Mesothelial cell of epicardium (in vitro differentiated cells): ENCODE data around the gene CXCR5. TPM values are rescaled to one million over a fixed set of nuclear protein-coding genes. Genes with fewer than 3 reads are reported as not detected.

Source experiments
- DNase-seq, 2 experiments: peaks; one replicate each; pipeline ENCODE4 v3.0.0; 2021; ENCODE audit warnings: low spot score in 2 of 2; ENCODE audit not compliant: unreplicated experiment in 2 of 2
- H3K27ac Mint-ChIP-seq: 2 replicates; pipeline ENCODE4 v1.8.0; 2021; ENCODE audit warnings: mixed read lengths
- H3K27me3 Mint-ChIP-seq: 2 replicates; pipeline ENCODE4 v1.8.0; 2021; ENCODE audit warnings: low read depth, mixed read lengths
- H3K36me3 Mint-ChIP-seq: 2 replicates; pipeline ENCODE4 v1.8.0; 2021; ENCODE audit warnings: mixed read lengths
- H3K4me1 Mint-ChIP-seq: 2 replicates; pipeline ENCODE4 v1.8.0; 2021; ENCODE audit warnings: mixed read lengths
- H3K4me3 Mint-ChIP-seq: 2 replicates; pipeline ENCODE4 v1.8.0; 2021; ENCODE audit warnings: mild to moderate bottlenecking, moderate library complexity, mixed read lengths
- H3K9me3 Mint-ChIP-seq: 2 replicates; pipeline ENCODE4 v1.8.0; 2021; ENCODE audit warnings: mixed read lengths
- CTCF ChIP-seq: fragments of 200-600 bp; sonication (generic); IDR thresholded peaks from one replicate; pipeline ENCODE4 v1.5.0; 2021; ENCODE audit warnings: antibody characterized with exemption; ENCODE audit not compliant: unreplicated experiment
- total RNA-seq: library from RNA; stranded (reverse); gene quantifications from 3 replicates; pipeline ENCODE4 v1.2.1, GENCODE V29; 2021

Gene CXCR5
- total RNA-seq, 1 donor from 2014 or later, result not detected

GRCh38 chr11:118892514-118892913 lies 8.8 kb downstream of the CXCR5 start:
- H3K27me3 Mint-ChIP-seq, result no peaks in the 10 kb centered on the region
- TF ChIP-seq CTCF, result no peak
- H3K27ac Mint-ChIP-seq, result no peak overlapping the region
- no peak overlapping the region for H3K4me3 Mint-ChIP-seq
- H3K9me3 Mint-ChIP-seq, result no peaks in the 10 kb centered on the region
- peaks cover 7% of the 10 kb centered on the region for H3K4me1 Mint-ChIP-seq
- no peak for DNase-seq
- H3K36me3 Mint-ChIP-seq, result peaks cover 3% of the 10 kb centered on the region

GRCh38 chr11:118892964-118893363 lies 9.3 kb downstream of the CXCR5 start:
- no peak for TF ChIP-seq CTCF
- no peak for DNase-seq
- Mint-ChIP-seq H3K9me3 (no peaks in the 10 kb centered on the region), H3K36me3 (peaks cover 3% of the 10 kb centered on the region), H3K27ac (no peak overlapping the region), H3K4me1 (peaks cover 3% of the 10 kb centered on the region), H3K27me3 (no peaks in the 10 kb centered on the region), H3K4me3 (no peak overlapping the region)

GRCh38 chr11:118893662-118894061 lies 10.0 kb downstream of the CXCR5 start:
- DNase-seq, result no peak
- no peak overlapping the region for H3K4me3 Mint-ChIP-seq
- peaks cover 3% of the 10 kb centered on the region for H3K4me1 Mint-ChIP-seq
- no peaks in the 10 kb centered on the region for H3K9me3 Mint-ChIP-seq
- H3K36me3 Mint-ChIP-seq, result peaks cover 6% of the 10 kb centered on the region
- TF ChIP-seq CTCF, result no peak
- H3K27me3 Mint-ChIP-seq, result no peaks in the 10 kb centered on the region
- H3K27ac Mint-ChIP-seq, result no peak overlapping the region

- no peaks in the 10 kb centered on the region for H3K9me3 Mint-ChIP-seq
- H3K36me3 Mint-ChIP-seq, result peaks cover 8% of the 10 kb centered on the region
- H3K27ac Mint-ChIP-seq, result no peak overlapping the region
- no peaks in the 10 kb centered on the region for H3K27me3 Mint-ChIP-seq
- H3K4me3 Mint-ChIP-seq, result no peak overlapping the region
- no peak for TF ChIP-seq CTCF
- H3K4me1 Mint-ChIP-seq, result peaks cover 3% of the 10 kb centered on the region
- no peak for DNase-seq
Measured at GRCh38 chr11:118894192-118894591, 10.5 kb downstream of the CXCR5 start.

GRCh38 chr11:118895093-118896039 lies 11.7 kb downstream of the CXCR5 start:
- peak overlapping the region; percentile 31 for H3K27ac Mint-ChIP-seq
- H3K36me3 Mint-ChIP-seq, result peaks cover 8% of the 10 kb centered on the region
- H3K9me3 Mint-ChIP-seq, result no peaks in the 10 kb centered on the region
- H3K4me3 Mint-ChIP-seq, result no peak overlapping the region
- H3K27me3 Mint-ChIP-seq, result no peaks in the 10 kb centered on the region
- TF ChIP-seq CTCF, result no peak
- DNase-seq, result no peak
- peaks cover 3% of the 10 kb centered on the region for H3K4me1 Mint-ChIP-seq
